OCI-LY1 (cell line): Measurements from ENCODE around the gene EFEMP1.

ENCODE experiments used
- EZH2 ChIP-seq: fragments of 200-600 bp; sonication (generic), shearing (Covaris generic); IDR thresholded peaks from 2 replicates; pipeline ENCODE4 v1.8.0; 2017; ENCODE audit warnings: borderline replicate concordance, mixed run types, mild to moderate bottlenecking, antibody characterized with exemption, low read length, moderate library complexity, mixed read lengths
- TF ChIP-seq, protein P1 (sequence below): fragments of 200-600 bp; sonication (generic), shearing (Covaris generic); IDR thresholded peaks from 2 replicates; pipeline ENCODE4 v1.5.1; 2017; ENCODE audit warnings: mild to moderate bottlenecking, antibody characterized with exemption, low read length, moderate library complexity, mixed read lengths

DNA sequence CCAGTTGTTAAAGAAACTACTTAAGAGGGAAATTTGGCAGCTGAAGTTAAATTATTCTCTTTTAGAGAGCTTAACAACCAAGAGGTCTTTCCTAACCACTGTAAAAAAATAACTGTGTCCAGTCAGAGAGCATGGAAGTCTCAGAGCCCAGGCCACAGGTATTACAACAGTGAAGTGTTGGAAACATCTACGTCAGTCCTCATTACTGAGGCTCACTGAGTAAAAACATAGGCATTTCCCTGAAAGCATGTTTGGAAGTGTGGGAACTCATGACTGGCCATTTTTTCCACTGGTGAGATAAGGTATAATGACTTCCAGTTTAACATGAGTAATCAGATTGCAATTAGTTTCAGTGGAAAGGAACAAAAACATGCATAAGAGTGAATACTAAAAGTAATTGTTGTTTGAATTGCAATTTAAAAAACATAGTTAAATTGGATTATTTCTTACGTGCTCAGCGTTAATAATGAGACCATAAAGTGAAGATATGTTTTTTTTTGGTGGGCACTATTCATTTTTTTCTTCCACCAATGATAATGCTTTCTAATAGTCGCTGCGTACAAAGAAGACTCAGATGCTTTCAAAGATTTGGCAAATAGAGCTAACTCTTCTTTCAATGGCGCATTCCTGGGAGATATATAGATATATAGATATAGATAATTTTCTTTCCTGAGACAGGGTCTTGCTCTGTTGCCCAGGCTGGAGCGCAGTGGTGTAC, 60.8 kb downstream of the EFEMP1 start:
- TF ChIP-seq, protein P1, sequence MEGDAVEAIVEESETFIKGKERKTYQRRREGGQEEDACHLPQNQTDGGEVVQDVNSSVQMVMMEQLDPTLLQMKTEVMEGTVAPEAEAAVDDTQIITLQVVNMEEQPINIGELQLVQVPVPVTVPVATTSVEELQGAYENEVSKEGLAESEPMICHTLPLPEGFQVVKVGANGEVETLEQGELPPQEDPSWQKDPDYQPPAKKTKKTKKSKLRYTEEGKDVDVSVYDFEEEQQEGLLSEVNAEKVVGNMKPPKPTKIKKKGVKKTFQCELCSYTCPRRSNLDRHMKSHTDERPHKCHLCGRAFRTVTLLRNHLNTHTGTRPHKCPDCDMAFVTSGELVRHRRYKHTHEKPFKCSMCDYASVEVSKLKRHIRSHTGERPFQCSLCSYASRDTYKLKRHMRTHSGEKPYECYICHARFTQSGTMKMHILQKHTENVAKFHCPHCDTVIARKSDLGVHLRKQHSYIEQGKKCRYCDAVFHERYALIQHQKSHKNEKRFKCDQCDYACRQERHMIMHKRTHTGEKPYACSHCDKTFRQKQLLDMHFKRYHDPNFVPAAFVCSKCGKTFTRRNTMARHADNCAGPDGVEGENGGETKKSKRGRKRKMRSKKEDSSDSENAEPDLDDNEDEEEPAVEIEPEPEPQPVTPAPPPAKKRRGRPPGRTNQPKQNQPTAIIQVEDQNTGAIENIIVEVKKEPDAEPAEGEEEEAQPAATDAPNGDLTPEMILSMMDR = no peak
- no peak for TF ChIP-seq EZH2
